ENCODE results near the gene ANKS3.

ANKS3 gene, protein sequence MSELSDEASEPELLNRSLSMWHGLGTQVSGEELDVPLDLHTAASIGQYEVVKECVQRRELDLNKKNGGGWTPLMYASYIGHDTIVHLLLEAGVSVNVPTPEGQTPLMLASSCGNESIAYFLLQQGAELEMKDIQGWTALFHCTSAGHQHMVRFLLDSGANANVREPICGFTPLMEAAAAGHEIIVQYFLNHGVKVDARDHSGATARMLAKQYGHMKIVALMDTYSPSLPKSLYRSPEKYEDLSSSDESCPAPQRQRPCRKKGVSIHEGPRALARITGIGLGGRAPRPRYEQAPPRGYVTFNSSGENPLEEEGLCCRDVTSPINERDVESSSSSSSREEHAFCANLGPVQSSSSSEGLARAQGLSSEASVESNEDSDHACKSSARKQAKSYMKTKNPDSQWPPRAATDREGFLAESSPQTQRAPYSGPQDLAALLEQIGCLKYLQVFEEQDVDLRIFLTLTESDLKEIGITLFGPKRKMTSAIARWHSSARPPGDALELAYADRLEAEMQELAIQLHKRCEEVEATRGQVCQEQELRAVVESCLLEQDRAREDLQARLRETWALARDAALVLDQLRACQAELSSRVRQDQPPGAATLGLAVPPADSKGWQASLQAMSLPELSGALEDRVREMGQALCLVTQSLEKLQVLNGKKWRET

DNA sequence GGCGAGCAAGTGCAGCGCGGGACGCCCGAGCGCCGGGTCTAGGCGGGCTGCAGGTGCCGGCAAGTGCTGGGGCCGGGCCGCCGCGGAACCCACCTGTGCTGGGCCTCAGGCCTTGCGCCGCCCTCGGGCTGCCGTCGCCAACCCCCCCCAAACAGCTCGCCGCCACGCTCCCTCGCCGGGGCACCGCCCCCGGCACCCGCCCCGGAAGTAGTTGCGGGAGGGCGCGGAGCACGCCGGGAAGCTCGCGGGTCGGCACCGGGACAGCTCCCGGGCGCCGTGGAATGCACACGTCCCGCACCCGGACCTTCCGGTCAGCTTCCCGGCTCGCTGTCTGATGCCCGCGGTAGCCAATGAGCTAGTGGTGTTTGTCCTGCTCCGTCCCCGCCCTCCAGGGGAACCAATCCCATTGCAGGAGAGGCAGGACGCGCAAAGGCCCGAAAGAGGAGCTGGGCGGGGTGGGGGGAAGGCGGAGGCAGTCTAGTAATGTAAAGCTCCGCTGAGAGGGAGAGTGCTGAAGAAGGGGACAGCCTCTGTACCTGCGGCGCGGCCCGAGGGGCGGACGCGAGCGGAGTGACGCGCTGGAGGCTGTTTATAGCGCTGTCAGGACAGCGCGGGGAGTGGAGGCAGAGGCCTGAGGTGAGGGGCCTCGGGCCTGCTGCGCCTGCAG, at the start of gene ANKS3, which contains the start of gene DNAAF8:
Gene ANKS3, minus strand, starts transcription at position 209 of the 667 bp plus-strand sequence. CDS start 4,122 bp downstream, outside the sequence.
Gene DNAAF8, plus strand, starts transcription at position 475 of the 667 bp plus-strand sequence. CDS start 1,978 bp downstream, outside the sequence.
- peak; percentile 70 for DNase-seq

DNA sequence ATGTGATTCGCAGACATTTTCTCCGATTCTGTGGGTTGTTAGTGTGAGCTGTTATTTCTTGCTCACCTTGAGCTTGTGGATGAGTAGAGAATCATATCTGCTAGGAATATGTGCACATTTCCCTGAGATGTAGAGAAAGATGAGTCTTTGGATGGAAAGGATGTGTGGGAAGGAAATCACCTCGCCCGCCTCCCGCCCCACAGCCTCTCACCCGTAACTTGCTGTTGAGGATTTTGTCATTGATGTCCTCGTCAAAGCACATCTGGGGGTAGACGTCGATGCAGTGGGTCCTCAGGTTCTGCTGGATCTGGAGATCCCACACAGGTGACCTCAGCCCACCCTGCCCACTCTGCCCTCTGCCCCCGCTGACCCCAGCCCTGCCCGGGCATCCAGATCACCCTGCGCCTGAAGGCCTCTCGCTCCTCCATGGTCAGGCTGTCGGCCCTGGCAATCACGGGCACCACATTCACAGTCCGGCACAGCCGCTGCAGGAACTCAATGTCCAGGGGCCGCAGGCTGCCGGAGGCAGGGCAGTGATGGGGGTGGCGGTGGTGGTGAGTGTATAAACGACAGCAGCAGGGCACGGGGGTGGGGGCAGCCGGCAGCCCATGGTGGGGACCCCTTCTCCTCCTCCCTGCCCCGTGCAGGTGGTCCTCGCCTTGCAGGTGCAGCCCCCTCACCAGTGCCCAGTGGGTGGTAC, 49.3 kb upstream of the ANKS3 start:
- DNase-seq: no peak

DNA sequence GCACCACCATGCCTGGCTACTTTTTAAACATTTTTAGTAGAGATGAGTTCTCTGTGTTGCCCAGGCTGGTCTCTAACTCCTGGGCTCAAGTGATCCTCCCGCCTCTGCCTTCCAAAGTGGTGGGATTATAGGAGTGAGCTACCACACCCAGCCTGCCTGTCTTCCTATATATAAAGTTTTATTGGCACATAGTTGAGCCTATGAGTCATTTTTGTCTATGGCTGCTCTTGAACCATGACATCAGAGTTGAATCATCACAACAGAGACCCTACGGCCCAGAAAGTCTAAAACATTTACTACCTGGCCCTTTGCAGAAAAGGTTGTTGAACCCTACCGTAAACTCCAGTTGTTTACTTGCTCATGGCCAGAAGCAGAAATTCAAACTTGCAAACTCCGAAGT, 46.2 kb upstream of the ANKS3 start:
- no peak for DNase-seq

DNA sequence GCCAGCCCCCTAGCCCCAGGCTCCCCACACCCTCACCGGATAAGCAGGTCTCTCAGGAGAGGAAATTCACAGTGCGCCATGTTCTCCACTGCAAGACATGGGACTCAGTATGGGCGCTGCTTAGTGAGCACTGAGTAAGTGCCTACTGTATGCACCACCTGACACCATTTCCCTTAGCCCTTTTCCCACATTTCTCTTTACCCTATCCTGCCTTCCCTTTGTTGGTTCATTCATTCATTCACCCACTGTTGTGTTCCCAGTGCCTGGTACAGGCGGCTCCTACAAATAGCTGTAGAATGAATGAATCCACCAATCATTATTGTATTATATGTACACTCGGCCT, 44.0 kb upstream of the ANKS3 start:
- no peak for DNase-seq

DNA sequence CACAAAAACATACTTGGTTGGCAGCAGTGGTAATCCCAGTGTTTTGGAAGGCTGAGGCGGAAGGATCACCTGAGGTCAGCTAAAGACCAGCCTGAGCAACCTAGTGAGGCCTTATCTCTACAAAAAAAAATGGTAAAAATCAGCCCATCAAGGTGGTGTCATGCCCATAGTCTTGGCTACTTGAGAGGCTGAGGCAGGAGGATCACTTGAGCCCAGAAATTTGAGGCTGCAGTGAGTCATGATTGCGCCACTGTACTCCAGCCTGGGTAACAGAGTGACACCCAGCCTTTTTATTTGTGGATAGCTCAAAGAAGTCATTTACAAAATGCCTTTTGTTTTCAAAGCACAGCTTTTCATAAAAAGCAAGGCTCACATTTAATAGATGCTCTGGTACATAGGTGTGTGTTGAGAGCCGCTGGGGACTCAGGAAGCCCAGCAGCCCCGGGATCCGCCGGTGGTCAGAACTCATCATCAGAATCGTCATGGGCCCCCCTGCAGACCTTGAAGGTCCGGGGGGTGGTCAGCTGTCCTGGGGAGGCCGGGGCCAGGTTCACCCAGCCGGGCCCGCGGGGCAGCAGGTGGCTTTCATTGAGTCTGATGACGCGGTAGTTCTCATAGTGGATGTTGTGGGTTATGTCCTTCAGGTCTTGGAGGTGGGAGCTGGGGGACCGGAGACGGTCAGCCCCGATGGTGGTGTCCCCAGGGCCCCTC, 43.4 kb upstream of the ANKS3 start:
- no peak for DNase-seq

DNA sequence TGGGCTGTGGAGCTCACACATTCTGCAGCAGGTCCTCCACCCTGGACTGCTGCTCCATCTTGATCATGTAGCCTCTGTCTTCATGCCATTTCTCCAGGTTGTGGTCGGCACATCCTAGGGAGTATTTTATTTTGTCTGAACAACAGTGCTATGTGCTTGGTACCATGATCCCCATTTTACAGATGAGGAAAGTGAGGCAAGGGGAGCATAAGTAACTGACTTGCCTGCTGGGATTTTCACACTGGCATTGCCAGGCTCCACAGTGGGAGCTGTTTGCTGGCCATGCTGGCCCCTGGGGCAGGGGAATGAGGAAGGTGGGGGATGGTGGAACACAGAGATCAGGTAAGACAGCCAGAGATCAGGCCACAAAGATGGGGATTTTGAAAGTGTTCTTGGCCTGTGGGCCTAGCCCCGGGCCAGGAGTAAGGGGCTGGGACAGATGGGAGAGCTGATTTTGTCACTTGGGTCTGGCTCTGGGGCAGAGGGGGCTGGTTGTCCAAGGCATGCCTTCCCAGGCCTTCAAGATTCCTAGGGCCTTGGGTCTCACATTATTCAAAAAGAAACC, 42.2 kb upstream of the ANKS3 start:
- no peak for DNase-seq

DNA sequence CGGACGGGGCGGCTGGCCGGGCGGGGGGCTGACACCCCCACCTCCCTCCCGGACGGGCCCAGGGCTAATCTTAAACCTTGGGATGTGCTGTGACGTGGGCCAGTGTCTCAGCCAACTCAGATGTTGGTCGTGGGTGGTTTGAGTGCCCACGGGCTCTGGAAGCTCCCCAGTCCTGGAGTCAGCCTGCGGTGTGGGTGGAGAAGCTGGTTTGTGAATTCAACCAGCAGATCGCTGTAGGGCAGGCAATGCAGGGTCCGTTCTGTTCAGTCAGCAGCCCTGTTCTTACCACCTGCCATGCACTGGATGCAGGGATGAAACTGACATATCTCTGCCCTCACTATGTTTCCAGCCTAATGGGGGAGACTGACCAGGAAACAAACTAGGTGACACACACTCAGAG, 40.9 kb upstream of the ANKS3 start:
- no peak for DNase-seq

DNA sequence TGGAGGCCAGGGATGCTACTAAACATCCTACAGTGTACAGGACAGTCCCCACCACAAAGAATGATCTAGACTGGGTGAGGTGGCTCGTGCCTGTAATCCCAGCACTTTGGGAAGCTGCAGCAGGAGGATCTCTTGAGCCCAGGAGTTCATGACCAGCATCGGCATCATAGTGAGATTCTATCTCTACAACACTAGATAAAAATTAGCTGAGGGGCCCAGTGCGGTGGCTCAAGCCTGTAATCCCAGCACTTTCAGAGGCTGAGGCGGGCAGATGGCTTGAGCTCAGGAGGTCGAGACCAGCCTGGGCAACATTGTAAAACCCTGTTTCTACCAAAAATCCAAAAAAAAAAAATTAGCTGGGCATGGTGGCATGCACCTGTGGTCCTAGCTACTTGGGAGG, 38.3 kb upstream of the ANKS3 start:
- DNase-seq: no peak

DNA sequence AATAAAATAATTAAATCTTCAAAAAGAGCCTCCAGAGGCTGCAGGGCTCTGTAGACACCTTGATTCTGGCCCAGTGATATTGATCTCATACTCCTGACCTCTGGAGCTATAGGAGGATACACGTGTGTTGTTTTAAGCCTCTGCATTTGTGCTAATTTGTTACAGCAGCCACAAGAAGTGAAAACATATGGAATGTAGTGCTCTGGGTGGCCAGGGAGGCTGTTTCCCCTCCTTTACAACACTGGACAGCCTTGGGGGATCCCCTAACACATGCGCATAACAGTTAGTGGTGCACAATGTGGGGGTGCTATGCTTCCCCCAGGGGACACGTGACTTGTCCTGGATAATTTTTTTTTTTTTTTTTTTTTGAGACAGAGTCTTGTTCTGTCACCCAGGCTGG, 37.6 kb upstream of the ANKS3 start:
- DNase-seq: no peak

DNA sequence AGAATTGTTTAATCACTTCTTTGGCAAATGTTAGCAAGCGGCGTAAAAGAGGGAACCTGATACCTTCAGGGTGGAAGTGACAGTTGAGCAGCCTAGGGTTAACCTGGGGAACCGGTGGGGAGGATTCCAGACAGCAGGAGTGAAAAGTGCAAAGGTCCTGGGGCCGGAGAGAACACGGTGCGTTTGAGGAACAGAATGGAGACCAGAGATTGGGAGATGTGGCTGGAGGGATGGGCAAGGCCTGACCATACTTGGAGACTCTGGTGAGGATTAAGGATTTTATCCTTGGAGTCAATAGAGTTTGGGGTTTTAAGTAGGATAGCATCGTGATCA, 35.2 kb upstream of the ANKS3 start:
- DNase-seq: no peak

DNA sequence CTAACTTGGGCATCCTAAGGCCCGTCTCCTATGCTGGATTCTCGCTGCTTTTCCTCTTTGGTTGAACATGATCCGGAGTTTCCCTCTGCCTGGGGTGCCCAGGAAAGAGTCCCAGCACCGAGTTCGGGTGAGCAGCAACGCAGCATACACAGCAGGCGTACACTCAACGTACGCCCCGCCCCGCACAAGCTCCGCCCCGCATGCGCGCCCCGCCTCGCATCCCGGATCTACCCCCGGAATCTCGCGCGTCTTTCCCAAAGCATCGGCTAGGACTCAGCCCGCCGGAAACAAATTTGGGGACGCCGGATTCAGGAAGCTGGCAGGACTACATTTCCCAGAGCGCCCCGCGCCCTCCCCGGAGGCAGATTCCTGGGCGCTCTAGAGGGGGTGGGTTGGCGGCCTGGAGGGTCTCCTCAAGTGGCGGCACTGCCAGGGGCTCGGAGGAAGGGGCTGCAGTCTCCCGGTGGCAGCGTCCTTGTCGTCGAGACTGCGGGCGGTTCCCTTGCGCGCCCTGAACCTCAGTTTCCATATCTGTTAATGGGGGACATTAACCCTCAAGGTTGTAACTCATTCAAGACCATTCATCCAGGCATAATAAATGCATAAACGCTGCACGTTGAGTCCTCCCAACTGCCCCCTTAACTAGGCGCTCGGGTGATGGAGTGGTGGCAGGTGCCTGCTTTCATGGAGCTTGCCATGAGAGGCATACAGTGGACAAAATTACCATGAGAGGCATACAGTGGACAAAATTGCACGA, 34.7 kb upstream of the ANKS3 start:
- peak; percentile 70 for DNase-seq

DNA sequence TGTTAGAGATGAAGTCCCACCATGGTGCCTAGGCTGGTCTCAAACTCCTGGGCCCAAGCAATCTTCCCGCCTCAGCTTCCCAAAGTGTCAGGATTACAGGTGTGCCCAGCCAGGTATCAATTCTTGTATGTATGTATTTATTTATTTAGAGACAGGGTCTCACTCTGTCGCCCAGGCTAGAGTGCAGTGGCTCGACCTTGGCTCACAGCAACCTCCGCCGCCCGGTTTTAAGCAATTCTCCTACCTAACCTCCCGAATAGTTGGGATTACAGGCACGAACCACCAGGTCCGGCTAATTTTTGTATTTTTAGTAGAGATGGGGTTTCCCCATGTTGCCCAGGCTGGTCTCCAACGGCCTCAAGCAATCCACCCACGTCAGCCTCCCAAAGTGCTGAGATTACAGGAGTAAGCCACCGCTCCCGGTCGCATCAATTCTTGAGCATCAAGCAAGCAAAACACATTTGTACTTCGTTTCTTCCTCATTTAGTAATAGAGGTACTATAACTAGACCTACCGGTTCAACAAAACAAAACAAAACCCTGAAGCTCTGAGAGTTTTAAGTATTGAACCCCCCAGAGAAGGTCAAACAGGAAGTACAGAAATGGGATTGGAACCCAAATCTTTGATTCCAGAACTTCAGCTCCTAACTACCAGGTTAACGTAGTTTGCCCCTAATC, 33.9 kb upstream of the ANKS3 start:
- DNase-seq: no peak

DNA sequence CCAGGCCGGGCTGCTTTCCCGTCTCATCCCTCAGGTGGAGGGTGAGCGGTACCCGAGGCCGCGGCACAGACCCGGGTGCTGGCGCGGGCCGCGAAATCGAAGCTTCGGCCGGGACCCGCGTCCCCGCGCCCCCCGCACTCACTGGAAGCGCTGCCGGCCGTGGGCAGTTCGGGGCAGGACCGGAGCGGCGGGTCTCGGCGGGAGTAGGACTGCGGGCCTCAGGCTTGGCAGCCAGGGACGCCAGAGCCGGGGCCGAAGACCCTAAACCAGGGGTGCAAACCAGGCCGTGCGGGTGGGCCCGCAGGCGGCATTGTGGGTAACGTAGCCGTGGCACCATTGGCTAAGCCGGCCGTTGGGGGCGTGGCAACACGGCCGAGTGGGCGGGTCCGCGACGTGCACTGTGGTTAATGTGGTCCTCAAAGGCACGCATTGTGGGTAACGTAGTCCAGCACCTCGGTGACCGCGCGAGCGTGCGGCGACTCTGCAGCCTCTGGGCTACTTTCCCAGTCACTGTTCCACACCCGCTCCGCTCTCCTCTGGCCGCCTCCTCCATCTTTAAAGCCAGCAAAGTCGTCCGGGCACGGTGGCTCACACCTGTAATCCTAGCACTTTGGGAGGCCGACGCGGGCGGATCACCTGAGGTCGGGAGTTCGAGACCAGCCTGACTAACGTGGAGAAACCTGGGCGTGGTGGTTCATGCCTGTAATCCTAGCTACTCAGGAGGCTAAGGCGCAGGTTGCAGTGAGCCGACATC, 33.0 kb upstream of the ANKS3 start, which contains the start of gene ZNF500:
Gene ZNF500, minus strand, starts transcription at position 288 of the 754 bp plus-strand sequence. CDS start 1,184 bp downstream, outside the sequence.
- peak; percentile 98 for DNase-seq

DNA sequence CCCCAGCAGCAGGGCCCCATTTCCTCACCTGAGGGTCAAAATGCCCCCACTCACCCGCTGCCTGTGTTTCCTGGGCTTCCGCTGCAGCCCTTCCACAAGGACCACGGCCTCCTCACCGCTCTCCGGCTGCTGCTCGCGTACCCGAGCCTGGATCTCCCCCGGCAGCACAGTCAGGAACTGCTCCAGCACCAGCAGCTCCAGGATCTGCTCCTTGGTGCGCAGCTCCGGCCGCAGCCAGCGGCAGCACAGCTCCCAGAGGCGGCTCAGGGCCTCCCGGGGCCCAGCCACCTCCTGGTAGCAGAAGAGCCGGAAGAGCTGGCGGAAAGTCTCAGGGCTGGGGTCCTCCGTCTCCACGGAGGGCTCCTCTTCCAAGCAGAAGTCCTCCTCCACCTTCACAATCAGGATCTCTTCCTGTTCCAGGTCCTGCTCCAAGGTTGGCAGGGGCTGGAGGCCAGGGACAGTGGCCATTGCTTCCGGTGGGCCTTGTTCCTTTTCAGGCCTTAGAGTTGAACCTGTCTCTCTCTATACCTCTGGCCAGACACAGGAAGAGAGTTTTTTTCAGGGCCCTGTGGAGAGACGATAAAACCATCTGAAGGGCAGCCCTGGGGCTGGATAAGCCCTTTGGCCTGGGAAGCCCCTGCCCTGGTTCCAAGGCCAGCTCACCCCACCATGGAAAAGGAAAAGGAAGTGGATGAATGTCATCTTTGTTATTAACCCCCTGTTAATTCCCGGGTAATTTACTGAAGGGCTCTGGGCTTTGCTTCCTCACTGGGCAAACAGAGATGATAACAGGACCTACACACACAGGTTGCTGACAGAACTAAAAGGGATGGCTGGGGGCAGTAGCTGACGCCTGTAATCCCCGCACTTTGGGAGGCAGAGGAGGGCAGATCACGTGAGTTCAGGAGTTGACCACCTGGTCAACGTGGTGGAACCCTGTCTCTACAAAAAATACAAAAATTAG, 31.7 kb upstream of the ANKS3 start:
- DNase-seq: no peak

DNA sequence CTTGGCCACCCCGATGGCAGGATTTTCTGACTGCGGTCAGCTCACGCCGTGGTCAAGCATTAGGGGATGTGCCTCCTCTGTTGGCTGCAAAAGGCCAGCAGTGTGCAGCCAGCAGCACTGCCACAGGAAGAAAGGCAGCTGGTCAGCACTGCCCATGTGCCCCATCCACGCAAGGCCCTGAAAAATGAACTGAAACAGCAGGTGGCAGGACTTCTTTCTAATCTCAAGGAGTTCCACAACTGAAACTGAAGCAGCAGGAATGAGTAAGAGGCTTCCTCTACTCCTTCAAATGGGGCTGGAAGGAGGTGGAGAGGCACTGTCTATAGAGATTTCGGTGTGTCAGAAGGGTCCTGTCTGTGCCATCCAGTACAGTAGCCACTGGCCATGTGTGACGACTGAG, 29.7 kb upstream of the ANKS3 start:
- no peak for DNase-seq

DNA sequence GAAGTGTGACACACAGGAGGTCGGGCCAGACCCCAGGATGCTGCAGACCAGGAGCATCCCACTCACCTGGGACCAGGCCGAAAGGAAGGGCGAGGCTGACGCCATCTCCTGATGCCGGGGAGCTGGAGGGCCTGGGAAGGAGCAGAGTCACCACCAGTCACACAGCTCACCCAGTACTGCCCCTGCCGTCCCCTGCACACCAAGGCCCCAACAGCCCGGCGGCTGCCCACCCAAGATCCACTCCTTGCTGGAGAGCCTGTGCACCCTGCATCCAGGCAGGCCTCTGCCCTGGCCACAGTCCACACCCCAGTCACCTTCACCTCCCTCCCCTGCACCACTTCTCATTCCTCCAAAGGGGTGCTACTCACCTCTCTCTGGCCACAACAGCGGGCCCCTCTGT, 28.1 kb upstream of the ANKS3 start:
- DNase-seq: no peak

DNA sequence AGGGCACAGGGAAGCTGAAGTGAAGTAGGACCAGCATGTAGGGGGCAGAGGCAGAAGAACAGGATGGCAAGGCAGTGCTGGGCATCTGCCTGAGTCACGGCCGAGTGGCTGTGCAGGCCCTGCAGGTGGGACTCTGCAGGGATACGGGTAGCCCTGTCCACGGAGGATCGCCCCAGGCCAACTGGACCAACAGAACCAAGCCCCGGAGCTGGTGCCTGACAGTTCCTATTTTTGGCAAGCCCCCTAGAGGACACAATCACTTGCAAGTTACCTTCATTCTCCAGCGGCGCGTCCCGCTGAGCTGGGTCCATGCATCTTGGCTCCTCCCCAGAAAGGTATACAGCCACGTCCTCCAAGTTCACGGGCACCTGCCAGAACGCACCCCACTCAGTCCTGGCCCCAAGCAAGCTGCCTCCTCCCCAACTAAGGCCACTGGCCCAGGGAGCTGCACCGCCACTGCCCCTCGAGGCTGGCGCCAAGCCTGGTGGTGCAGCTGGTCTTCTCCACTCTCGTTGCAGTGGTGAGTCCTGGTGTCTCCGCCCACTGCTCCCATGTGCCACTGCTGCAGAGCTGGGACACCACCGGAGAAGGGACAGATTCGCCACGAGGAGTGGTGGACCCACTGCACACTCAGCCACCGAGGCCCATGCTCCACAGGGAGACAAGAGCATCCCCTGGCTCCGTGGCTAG, 26.3 kb upstream of the ANKS3 start:
- no peak for DNase-seq

DNA sequence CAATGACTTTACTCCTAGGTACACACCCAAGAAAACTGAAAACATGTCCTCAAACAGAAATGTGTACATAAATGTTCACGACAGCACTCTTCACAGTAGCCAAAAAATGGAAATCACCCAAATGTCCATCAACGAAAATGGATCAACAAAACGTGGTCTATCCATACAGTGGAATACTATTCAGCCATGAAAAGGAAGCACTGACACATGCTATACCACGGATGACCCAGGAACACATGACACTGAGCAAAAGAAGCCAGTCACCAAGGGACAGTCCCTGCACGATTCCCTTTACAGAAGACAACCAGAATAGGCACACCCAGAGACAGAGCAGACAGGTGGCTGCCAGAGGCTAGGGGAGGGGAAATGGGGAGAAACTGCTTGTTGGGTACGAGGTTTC, 21.6 kb upstream of the ANKS3 start:
- DNase-seq: no peak
